Transverse colon (tissue), 1 donor: ENCODE measurements around the gene DCUN1D5.

Experiments used
- EP300 ChIP-seq: sonication (generic); formaldehyde crosslinking; IDR thresholded peaks from one replicate; pipeline ENCODE4 v1.6.1; 2017; ENCODE audit warnings: antibody characterized with exemption, low read depth
- POLR2A ChIP-seq: fragments of 450-650 bp; IDR thresholded peaks from one replicate; pipeline ENCODE4 v1.6.1; 2016; ENCODE audit warnings: antibody characterized with exemption, mild to moderate bottlenecking, moderate library complexity

DNA sequence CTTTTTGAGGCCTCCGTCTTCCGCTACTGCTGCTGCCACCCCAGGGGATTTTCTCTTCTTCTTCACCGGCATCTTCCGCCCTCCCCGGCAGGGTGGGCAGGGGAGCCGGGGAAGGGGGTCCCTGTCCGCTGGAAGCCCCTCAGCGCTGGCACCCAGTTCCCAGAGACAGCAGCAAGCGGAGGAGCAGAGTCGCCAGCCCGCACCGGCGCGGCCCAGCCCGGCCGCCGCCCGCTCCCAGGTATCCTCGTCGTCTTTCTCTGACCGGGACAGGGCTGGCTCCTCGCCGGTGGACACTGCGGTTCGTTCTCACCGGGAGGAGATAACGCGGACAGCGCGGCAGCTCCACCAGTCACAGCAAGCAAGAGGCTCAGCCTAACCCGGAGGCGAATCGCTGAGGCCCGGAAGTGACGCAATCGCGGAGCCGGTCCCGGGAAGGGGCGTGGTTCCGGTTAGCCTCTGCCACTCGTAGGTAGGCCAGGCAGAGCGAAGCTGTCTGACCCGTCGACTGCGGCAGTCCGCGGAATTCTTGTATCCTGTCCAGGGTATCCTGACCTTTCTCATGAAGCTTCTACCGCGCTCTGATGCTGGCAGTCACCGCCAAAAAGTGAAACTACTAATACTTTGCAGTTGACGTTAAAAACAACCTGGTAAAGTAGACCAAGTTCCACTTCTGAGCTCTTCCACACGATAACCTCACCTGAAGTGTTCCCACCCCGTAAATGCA, at the start of gene DCUN1D5:
- no peak for TF ChIP-seq EP300
- TF ChIP-seq POLR2A: peak; percentile 73
